NCI-H2171 (cell line): ENCODE results near the gene ZMYND19.
"Not testable (repeated sequence)": the region's sequence is repeated elsewhere in the genome, so short reads cannot be mapped to it uniquely, and the experiment has no call there.

Experiments used
- DNase-seq: peaks from one replicate; lab custom pipeline; 2025; lab: John Stamatoyannopoulos, UW

The ZMYND19 gene

DNA sequence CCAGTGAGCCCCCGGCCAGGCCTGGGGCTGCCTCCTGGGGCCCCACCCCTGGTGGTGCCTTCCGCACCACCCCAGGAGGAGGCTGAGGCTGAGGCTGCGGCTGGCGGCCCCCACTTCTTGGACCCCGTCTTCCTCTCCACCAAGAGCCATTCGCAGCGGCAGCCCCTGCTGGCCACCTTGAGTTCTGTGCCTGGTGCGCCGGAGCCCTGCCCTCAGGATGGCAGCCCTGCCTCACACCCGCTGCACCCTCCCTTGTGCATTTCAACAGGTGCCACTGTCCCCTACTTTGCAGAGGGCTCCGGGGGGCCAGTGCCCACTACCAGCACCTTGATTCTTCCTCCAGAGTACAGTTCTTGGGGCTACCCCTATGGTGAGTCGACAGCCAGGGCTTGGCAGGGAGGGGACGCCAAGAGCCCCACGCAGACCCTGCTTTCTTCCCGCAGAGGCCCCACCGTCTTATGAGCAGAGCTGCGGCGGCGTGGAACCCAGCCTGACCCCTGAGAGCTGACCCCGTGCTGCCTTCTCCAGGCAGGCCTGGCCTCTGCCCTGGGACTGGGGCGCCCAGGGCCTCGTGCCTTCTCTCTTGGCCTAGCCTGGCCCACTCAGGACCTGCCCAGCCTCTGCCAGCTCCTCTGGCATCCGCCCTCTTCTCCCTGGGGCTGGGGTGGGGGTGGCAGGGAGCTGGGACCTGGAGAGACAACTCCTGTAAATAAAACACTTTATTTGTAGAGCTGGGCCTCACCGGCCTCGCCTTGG lies 24.5 kb upstream of the ZMYND19 start:
- no peak for DNase-seq

- DNase-seq: no peak
These were observed 23.6 kb upstream of the ZMYND19 start for GRCh38 chr9:137613738-137614523.

GRCh38 chr9:137613259-137613658 lies 22.9 kb upstream of the ZMYND19 start:
- DNase-seq: no peak

DNA sequence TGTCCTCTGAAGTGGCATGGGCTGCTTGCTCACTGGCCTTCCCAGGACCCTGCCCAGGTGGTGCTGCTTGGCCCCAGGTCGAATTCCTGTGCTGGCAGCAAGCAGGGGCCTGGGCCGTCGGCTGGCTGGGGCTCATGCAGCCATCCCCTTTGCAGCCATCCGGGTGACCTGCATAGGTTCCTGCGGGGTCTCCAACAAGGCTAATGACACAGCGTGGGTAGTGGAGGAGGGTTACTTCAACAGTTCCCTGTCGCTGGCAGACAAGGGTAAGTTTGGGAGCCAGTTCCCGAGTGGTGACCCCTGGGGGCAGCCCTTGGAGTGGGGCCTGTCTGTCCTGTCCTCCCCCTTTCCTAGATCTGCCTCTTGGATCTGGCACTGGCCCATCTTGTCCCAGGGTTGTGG lies 22.4 kb upstream of the ZMYND19 start:
- no peak for DNase-seq

GRCh38 chr9:137611623-137612609 lies 21.6 kb upstream of the ZMYND19 start:
- DNase-seq: no peak

DNA sequence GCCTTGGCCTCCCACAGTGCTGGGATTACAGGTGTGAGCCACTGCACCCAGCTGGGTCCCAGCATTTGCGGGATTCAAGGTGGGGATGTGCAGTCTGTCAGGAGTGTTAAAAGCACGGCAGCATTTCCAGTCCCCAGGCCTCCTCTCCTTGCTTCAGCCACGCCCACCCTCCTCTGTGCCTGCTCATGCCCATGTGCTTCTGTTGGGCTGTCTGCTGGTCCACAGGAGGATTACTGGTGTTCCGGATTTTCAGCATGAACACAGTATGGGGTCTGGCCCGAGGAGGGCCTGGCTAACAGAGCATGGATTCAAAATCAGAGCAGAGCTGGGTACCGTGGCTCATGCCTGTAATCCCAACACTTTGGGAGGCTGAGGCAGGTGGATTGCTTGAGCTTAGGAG lies 20.6 kb upstream of the ZMYND19 start:
- no peak for DNase-seq

DNA sequence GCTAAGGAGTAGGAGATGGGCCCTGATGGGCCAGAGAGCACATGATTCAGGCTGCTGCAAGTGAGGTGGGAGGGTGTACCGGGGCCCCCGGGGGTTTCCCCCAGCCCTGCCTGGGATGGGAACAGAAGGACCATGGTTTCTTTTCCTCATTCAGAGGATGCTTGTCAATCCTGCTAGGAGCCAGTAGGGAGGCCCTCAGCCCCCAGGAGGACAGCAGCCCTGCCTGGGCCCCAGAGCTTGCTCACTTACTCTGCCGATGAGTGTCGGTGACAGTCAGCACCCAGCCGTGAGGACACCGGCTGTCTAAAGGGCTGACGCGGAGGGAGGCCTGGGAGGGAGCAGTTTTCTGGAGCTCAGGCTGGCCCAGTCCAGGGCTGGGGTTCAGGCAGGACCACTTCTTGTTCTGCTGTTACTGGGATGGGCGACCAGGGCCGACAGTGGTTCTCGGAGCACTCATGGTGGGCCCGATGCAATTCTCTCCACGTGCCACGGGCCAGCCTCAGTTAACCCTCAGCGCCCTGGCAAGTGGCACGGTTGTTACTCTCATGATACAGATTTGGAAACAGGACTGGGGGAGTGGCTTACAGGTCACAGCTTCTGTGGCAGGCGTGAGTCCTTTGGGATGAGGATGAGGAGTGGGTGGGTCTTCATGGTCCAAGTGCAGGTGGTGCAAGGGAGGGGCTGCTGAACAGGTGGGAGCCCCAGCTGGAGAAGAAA lies 17.0 kb upstream of the ZMYND19 start:
- DNase-seq: no peak

- no peak for DNase-seq
These were observed 16.4 kb upstream of the ZMYND19 start for GRCh38 chr9:137606734-137607138.

GRCh38 chr9:137606005-137606621 lies 15.8 kb upstream of the ZMYND19 start:
- no peak for DNase-seq

- peak; percentile 99 for DNase-seq
These were observed 15.1 kb upstream of the ZMYND19 start, which contains the start of gene ARRDC1 for GRCh38 chr9:137605121-137606004. Gene ARRDC1 (plus strand): TSS chr9:137605686. CDS start chr9:137605718, 32 bp downstream.

DNA sequence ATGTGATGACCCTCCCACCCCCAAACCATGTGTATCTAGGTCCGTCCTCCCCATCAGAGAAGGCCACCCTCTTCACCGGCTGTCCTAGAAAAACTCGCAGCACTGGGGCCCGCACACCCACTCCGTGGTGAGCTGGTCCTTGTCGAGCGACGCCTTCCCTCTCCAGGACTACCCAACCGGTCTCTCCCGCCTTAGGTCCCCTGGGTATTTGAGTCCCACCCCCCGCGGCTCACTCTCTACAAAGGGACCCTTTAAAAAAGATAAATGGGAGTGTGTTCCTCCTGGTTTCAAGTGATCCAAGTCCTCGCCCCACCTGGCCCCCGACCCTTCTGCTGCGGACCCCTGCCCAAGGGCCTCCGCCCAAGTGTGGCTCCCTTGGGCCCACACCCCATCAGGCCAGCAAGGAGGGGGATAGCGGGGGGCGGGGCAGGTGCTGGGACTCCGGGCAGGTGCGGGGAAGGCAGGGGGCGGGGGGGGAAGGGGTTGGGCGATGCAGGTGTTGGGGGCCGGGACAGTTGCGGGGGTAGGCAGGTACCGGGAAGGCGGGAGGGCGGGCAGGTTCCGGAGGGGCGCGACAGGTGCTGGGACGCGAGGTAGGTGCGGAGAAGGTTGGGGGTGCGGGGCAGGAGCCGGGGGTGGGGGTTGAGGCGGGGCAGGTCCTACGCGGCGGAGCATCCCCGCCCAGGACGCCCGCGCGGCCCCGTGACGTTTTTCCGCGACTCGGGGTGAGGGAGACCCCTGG lies 14.2 kb upstream of the ZMYND19 start:
- DNase-seq: no peak

GRCh38 chr9:137603879-137604278 lies 13.6 kb upstream of the ZMYND19 start:
- no peak for DNase-seq

GRCh38 chr9:137602661-137603060 lies 12.3 kb upstream of the ZMYND19 start:
- peak; percentile 29 for DNase-seq

DNA sequence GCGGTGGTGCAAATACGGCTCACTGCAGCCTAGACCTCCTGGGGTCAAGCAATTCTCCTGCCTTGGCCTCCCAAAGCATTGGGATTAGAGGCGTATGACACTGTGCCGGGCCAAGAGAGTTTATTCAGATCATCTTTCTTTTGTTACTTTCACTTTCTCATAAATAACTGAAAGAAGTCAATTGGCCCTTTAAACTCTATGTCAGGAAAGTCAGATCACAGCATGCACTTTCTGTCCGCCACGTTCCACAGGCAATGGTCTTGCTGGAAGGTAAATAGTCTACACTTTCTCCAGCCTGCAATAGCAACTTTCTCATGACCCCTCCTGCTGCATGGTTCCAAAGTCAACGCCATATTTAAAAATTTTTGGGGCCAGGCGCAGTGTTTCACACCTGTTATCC lies 8.6 kb upstream of the ZMYND19 start:
- DNase-seq: no peak

DNA sequence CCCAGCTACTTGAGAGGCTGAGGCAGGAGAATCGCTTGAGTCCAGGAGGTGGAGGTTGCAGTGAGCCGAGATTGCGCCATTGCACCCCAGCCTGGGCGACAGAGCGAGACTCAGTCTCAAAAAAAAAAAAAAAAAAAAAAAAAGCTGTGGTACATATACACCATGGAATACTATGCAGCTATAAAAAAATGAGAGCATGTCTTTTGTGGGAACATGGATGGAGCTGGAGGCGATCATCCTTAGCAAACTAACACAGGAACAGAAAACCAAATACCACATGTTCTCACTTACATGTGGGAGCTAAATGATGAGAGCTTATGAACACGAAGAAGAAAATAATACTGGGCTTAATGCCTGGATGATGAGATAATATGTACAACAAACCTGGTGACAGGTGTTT lies 6.3 kb upstream of the ZMYND19 start:
- DNase-seq: not testable (repeated sequence)

DNA sequence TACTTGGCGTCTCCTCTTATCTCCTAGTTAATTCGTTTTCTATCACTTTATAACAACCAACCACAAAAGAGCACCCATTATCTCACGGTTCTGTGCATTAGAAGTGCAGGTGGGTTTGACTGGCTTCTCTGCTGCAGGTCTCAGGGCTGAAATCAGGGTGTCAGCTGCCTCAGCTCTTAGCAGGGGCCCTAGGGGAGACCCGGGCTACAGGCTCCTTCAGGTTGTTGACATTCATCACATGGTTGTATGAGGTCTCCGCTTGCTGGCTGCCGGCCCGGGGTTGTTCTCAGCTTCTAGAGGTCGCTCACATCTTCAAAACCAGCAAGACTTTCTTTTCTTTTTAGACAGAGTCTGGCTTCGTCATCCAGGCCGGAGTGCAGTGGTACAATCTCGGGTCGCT lies 2.9 kb upstream of the ZMYND19 start:
- DNase-seq: no peak

- DNase-seq: no peak
These were observed 2.5 kb upstream of the ZMYND19 start for GRCh38 chr9:137592767-137593166.

- no peak for DNase-seq
These were observed 216 bp downstream of the ZMYND19 start for GRCh38 chr9:137590123-137590468.

GRCh38 chr9:137589441-137590122 lies 730 bp downstream of the ZMYND19 start:
- no peak for DNase-seq
